Erythroblast (primary cell): ENCODE measurements around the gene ARHGEF3.

ENCODE experiments used
- DNase-seq, 2 experiments: peaks; one replicate each; lab custom pipeline; 2025; lab: John Stamatoyannopoulos, UW
- GATA1 ChIP-seq: IDR thresholded peaks from 2 replicates; pipeline ENCODE4 v1.6.1; 2011; ENCODE audit warnings: low read depth, mild to moderate bottlenecking, control low read depth, low read length, moderate library complexity
- POLR2A ChIP-seq: IDR thresholded peaks from 2 replicates; pipeline ENCODE4 v1.6.1; 2011; ENCODE audit warnings: mild to moderate bottlenecking, low read length

Gene ARHGEF3, protein sequence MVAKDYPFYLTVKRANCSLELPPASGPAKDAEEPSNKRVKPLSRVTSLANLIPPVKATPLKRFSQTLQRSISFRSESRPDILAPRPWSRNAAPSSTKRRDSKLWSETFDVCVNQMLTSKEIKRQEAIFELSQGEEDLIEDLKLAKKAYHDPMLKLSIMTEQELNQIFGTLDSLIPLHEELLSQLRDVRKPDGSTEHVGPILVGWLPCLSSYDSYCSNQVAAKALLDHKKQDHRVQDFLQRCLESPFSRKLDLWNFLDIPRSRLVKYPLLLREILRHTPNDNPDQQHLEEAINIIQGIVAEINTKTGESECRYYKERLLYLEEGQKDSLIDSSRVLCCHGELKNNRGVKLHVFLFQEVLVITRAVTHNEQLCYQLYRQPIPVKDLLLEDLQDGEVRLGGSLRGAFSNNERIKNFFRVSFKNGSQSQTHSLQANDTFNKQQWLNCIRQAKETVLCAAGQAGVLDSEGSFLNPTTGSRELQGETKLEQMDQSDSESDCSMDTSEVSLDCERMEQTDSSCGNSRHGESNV

GRCh38 chr3:56801662-56802377, at the start of gene ARHGEF3:
Gene ARHGEF3, minus strand, starts transcription at chr3:56801949. Its CDS starts 151 bp downstream, at chr3:56801798.
- TF ChIP-seq GATA1 (no peak), POLR2A (peak; percentile 29)
- DNase-seq, result peak; percentile 78 to 81

GRCh38 chr3:56849698-56850097, 47.9 kb upstream of the ARHGEF3 start:
- no peak for DNase-seq
- TF ChIP-seq GATA1 (no peak), POLR2A (no peak)

DNA sequence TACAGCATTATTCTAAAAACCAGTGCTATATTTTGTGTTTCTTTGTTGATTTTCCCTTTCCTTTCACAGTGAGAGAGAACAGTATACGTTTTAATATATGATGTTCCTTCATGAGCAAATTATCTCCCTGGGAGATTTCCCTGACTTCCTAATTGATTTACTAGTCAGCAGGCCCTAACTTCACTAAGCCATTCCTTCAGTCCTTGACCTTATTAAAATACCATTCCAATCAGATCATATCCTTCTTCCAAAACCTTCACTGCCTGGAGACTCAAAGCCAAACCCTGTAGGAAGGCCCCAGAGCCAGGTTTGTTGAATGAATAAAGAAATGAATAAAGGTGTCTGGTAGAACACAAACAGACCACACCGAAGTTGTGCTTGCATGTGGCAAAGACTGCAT, 43.8 kb upstream of the ARHGEF3 start:
- TF ChIP-seq POLR2A (no peak), GATA1 (no peak)
- no peak for DNase-seq

DNA sequence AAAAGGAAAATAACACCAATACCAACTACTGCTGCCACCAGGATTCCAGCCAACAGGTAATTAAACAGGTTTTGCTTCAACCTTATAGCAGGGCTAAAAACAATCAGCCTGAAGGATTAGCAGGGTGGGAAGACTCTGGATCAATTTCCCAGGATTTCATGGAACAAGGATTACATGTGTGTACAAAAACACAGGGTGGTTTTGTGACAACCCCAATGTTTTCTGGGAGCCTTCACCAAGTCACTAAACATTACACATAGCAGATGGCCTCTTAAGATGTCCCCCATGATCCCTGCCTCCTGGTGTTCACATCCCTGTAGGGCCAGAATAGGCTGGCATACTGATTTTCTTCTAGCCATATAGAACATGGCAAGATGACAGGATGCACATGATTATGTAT, 42.8 kb upstream of the ARHGEF3 start:
- DNase-seq, result no peak
- TF ChIP-seq GATA1, result no peak
- TF ChIP-seq POLR2A, result no peak

DNA sequence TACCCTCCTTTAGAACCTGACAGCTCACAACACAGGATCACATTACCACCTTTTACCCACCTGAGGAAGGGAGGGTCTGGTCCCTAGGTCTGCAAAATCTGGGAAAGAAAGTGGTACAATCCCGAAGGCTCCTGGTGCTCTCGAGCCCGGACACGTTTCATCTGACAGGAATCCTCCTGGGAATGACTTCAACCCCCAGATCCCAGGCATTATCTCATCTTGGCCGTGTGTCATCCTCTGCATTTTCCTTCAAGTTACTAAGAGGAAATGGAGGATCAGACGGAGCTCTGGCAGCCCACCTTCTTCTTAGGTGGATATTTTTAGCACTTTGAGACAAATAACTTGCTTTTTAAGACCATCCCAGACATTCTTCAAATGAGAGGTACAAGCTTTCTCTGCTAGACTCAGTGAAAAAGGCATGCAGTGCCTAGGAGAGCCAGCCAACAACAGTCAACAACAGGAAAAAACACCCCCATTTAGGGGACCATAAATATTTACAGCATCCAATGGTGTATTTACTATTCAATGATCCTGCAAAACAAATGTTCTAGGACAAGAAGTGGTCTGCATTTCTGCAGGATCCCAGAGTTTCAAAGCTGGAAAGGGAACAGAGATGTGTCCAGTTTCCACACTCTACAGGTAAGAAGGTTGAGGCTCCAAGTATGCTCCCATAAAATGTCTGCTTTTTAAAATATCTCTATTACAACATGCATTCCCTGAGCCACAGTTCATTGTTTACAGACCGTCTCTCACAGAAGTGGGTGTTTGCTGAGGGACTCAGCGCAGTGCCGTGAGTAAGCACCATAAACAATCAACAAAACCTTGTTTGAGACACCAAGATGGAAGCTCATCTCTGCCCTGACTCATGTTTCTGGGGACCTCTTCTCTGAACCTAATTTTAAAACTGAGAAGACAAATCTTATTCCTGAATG, 38.3 kb upstream of the ARHGEF3 start:
- DNase-seq, result no peak
- TF ChIP-seq GATA1, result no peak
- no peak for TF ChIP-seq POLR2A

GRCh38 chr3:56838448-56838847, 36.7 kb upstream of the ARHGEF3 start:
- TF ChIP-seq POLR2A, result no peak
- TF ChIP-seq GATA1, result no peak
- no peak for DNase-seq

GRCh38 chr3:56837196-56837955, 35.6 kb upstream of the ARHGEF3 start:
- no peak for DNase-seq
- TF ChIP-seq POLR2A, result no peak

DNA sequence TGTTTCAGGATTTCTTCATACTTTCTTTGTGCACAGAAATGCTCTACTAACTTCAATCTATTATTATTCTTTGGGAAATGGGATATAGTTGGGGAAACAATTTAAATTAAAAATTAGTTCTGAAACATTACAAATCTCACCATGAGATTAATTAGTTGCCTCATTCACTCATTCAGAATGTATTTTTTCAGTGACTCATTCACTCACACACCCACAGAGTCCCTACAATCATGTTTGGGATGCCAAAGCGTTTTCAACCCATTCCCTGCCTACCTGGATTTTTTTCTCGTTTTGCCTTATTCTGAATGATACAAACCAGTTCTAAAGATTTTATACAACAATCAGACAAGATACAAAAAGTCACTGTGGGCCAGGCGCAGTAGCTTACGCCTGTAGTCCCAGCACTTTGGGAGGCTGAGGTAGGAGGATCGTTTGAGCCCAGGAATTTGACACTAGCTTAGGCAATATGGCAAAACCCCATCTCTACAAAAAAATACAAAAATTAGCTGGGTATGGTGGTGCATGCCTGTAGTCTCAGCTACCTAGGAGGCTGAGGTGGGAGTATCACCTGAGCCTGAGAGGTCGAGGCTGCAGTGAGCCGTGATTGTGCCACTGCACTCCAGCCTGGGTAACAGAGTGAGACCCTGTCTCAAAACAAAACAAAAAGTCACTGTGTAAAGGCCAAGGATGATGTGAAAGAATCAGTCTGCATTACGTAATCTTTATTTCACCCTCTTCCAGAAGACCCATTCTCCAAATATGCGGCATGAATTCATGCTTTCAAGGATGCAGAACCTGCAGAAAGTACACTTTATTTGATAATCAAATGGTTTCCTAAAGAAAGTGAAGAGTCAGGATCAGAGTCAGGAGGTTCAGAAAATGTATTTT, 34.8 kb upstream of the ARHGEF3 start:
- DNase-seq, result no peak
- TF ChIP-seq POLR2A (no peak), GATA1 (no peak)

DNA sequence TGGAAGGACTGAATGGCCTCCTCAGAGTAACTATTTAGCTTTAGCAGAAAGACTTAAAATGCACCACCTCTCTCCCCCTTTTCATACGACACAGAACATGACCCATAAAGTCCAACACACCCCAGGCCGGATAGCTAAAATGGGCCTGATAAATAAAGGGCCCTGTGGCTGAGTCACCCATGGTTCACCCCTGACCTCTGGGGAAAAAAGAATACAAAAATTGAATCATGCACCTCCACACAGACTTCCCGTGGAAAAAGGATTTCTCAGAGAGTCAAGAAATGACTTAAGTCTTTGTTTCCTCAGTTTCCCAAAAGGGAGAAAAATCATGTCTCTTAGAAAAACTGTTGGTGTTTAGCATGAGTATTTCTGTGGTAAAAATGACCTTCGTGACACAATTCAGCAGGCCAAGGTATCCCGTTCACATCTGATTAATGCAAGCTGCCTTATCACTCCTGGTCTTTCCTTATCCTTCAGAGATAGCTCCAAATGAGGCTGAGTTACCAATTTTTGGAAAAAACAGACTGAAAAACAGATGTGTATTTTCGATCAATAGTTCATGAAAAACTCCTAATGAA, 34.0 kb upstream of the ARHGEF3 start:
- TF ChIP-seq POLR2A (no peak), GATA1 (no peak)
- no peak for DNase-seq

- no peak for DNase-seq
- no peak for TF ChIP-seq GATA1
- no peak for TF ChIP-seq POLR2A
These were observed 31.8 kb upstream of the ARHGEF3 start for GRCh38 chr3:56833536-56833935.

GRCh38 chr3:56833022-56833421, 31.3 kb upstream of the ARHGEF3 start:
- TF ChIP-seq GATA1, result no peak
- TF ChIP-seq POLR2A, result no peak
- DNase-seq, result no peak
